Measurements from ENCODE around the gene DMAC1. TPM values are rescaled to one million over a fixed set of nuclear protein-coding genes. Genes with fewer than 3 reads are reported as not detected.
A peak's percentile ranks its signal among the peaks of the same experiment; 100 is the strongest.

DMAC1 gene
- 10 to 100 TPM; 60.6 to 69.0 TPM for total RNA-seq
- polyA plus RNA-seq (2013, experiment 1 of 2), result 44.9 TPM
- 40.9 TPM for polyA plus RNA-seq (2013, experiment 2 of 2)
- long read RNA-seq, experiment 1, transcript DMAC1-201 (2 exons, 2,755 nt), result major isoform, 46 of 55 reads
- long read RNA-seq, experiment 1, partial matches to known transcripts, result 1 of 55 reads
- long read RNA-seq, experiment 1, other reads (novel, unspliced or antisense), result 8 of 55 reads
- long read RNA-seq, experiment 2, transcript DMAC1-201 (2 exons, 2,755 nt), result major isoform, 33 of 40 reads
- long read RNA-seq, experiment 2, partial matches to known transcripts, result 0 of 40 reads
- long read RNA-seq, experiment 2, other reads (novel, unspliced or antisense), result 7 of 40 reads
- long read RNA-seq, experiment 3, transcript DMAC1-201 (2 exons, 2,755 nt), result major isoform, 36 of 57 reads
- long read RNA-seq, experiment 3, partial matches to known transcripts, result 0 of 57 reads
- long read RNA-seq, experiment 3, other reads (novel, unspliced or antisense), result 21 of 57 reads
- long read RNA-seq, experiment 4, transcript DMAC1-201 (2 exons, 2,755 nt), result major isoform, 6 of 6 reads
- long read RNA-seq, experiment 4, partial matches to known transcripts, result 0 of 6 reads
- long read RNA-seq, experiment 4, other reads (novel, unspliced or antisense), result 0 of 6 reads

GRCh38 chr9:7799234-7799943 is at the start of gene DMAC1:
Gene DMAC1 (minus strand): TSS chr9:7799778. CDS start chr9:7799734, 44 bp downstream.
- Histone ChIP-seq H3K36me3 (ENCODE audit: control insufficient read depth, insufficient read depth, low read length) (peaks cover 29% of the 10 kb centered on the region), H3K9me3 (ENCODE audit: control insufficient read depth, low read length) (no peaks in the 10 kb centered on the region), H3K4me1 (ENCODE audit: control insufficient read depth, insufficient read depth, low read length) (no peaks in the 10 kb centered on the region), H3K4me3 (ENCODE audit: low read length) (peak within 1 kb of the TSS; percentile 87), H3K27me3 (ENCODE audit: control insufficient read depth, insufficient read depth, low read length, poor library complexity, severe bottlenecking) (no peaks in the 10 kb centered on the region), H3K9ac (ENCODE audit: extremely low read depth, low read length, poor library complexity, severe bottlenecking) (peak within 1 kb of the TSS; percentile 52), H3K27ac (ENCODE audit: low read depth, low read length) (no peak within 1 kb of the TSS)
- H3K9me3 Mint-ChIP-seq, result no peaks in the 10 kb centered on the region
- WGBS, 2 experiments (ENCODE audit: insufficient coverage in 1 of 2, insufficient read length in 1 of 2), result 1% methylated on average over 23 to 46 of the region's 46 CpGs
- no peaks in the 10 kb centered on the region for H3K27me3 Mint-ChIP-seq (ENCODE audit: insufficient read depth)
- peak; percentile 94 for DNase-seq
- peaks cover 8% of the 10 kb centered on the region for H3K4me1 Mint-ChIP-seq
- peak within 1 kb of the TSS; percentile 89 for H3K27ac Mint-ChIP-seq
- peaks cover 10% of the 10 kb centered on the region for H3K36me3 Mint-ChIP-seq (ENCODE audit: low read depth)
- peak within 1 kb of the TSS; percentile 91 for H3K4me3 Mint-ChIP-seq
- no peak for TF ChIP-seq CTCF (conservative IDR thresholded peaks at IDR 0.05)

DNA sequence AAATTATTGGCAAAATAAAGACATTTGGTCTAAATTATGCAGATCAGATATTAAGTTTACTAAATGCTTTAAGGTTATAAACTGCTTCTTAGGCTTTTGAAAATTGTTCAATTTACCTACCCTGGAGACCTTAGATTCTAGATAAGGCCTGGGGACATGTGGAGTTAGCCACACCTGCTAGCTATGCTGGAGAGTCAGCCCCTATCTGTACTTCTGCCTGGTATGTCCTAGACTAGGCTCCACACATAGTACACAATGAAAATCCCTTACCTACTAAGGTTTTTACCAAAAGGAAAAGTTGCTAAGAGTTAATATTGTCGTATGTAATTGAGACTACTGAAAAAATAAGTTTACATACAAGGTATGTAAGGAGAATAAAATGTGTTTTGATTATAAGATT is 49.8 kb upstream of the DMAC1 start:
- Histone ChIP-seq H3K9ac (ENCODE audit: extremely low read depth, low read length, poor library complexity, severe bottlenecking) (no peak overlapping the region), H3K27ac (ENCODE audit: low read depth, low read length) (no peak overlapping the region), H3K4me1 (ENCODE audit: control insufficient read depth, insufficient read depth, low read length) (no peaks in the 10 kb centered on the region), H3K4me3 (ENCODE audit: low read length) (no peak overlapping the region), H3K9me3 (ENCODE audit: control insufficient read depth, low read length) (no peaks in the 10 kb centered on the region), H3K27me3 (ENCODE audit: control insufficient read depth, insufficient read depth, low read length, poor library complexity, severe bottlenecking) (no peaks in the 10 kb centered on the region), H3K36me3 (ENCODE audit: control insufficient read depth, insufficient read depth, low read length) (no peaks in the 10 kb centered on the region)
- no peak for DNase-seq
- H3K4me3 Mint-ChIP-seq, result no peak overlapping the region
- no peaks in the 10 kb centered on the region for H3K4me1 Mint-ChIP-seq
- WGBS, 2 experiments (ENCODE audit: insufficient coverage in 1 of 2, insufficient read length in 1 of 2), result 83 to 100% methylated on average over 1 of the region's 1 CpG
- H3K27me3 Mint-ChIP-seq (ENCODE audit: insufficient read depth), result peaks cover 2% of the 10 kb centered on the region
- H3K27ac Mint-ChIP-seq, result no peak overlapping the region
- H3K9me3 Mint-ChIP-seq, result no peaks in the 10 kb centered on the region
- no peak for TF ChIP-seq CTCF (conservative IDR thresholded peaks at IDR 0.05)
- no peaks in the 10 kb centered on the region for H3K36me3 Mint-ChIP-seq (ENCODE audit: low read depth)

DNA sequence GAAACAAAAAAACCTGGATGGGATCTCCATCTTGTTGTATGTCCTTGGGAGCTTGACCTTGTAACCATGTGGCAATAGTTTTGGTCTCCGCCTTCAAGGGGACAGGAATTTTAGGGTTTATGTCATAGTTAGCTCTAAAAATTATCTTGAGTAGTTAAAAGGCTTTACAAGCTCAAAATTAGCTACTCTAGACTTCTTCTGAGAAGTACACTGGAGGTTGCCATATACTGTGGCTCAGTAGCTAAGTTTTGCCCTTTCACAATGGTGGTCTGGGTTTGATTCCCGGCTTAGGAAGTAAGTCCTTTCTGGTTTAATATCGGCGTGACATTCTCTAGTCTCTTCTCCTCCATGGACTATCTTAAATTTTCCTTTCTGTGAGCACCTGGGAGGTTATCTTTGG is 48.9 kb upstream of the DMAC1 start:
- no peaks in the 10 kb centered on the region for H3K4me1 ChIP-seq (ENCODE audit: control insufficient read depth, insufficient read depth, low read length)
- no peak overlapping the region for H3K9ac ChIP-seq (ENCODE audit: extremely low read depth, low read length, poor library complexity, severe bottlenecking)
- WGBS, 2 experiments (ENCODE audit: insufficient coverage in 1 of 2, insufficient read length in 1 of 2), result 98 to 100% methylated on average over 3 to 4 of the region's 4 CpGs
- H3K4me3 ChIP-seq (ENCODE audit: low read length), result no peak overlapping the region
- Mint-ChIP-seq H3K4me3 (no peak overlapping the region), H3K27ac (no peak overlapping the region), H3K9me3 (no peaks in the 10 kb centered on the region), H3K4me1 (no peaks in the 10 kb centered on the region), H3K27me3 (ENCODE audit: insufficient read depth) (peaks cover 2% of the 10 kb centered on the region), H3K36me3 (ENCODE audit: low read depth) (no peaks in the 10 kb centered on the region)
- no peak overlapping the region for H3K27ac ChIP-seq (ENCODE audit: low read depth, low read length)
- no peak for DNase-seq
- H3K36me3 ChIP-seq (ENCODE audit: control insufficient read depth, insufficient read depth, low read length), result no peaks in the 10 kb centered on the region
- TF ChIP-seq CTCF (conservative IDR thresholded peaks at IDR 0.05), result no peak
- no peaks in the 10 kb centered on the region for H3K27me3 ChIP-seq (ENCODE audit: control insufficient read depth, insufficient read depth, low read length, poor library complexity, severe bottlenecking)
- H3K9me3 ChIP-seq (ENCODE audit: control insufficient read depth, low read length), result no peaks in the 10 kb centered on the region
